Kidney (tissue), 14 donors: ENCODE data around the gene SMIM24. TPM values are rescaled to one million over a fixed set of nuclear protein-coding genes. Genes with fewer than 3 reads are reported as not detected.

Experiments
- DNase-seq, 5 donors: peaks; one replicate each; pipeline ENCODE4 v3.0.0-alpha.2; 2013 to 2020
- FAIRE-seq: peaks from 2 replicates; lab custom pipeline; 2012; peaks lifted over from hg19 to GRCh38; lab: Jason Lieb, UNC
- H3K27ac ChIP-seq, 2 donors: one replicate each; pipeline ENCODE4 v1.7.0; 2013; ENCODE audit warnings: low read depth in 2 of 2, low read length in 2 of 2, inconsistent platforms in 1 of 2
- H3K27me3 ChIP-seq: one replicate; pipeline ENCODE4 v1.7.1; 2013; ENCODE audit warnings: low read length, inconsistent platforms; ENCODE audit not compliant: control insufficient read depth, insufficient read depth
- H3K36me3 ChIP-seq, 3 donors: one replicate each; pipeline versions ENCODE4 v1.7.0 to v1.7.1; 2013; ENCODE audit warnings: low read length in 3 of 3, control low read depth in 1 of 3, inconsistent platforms in 1 of 3; ENCODE audit not compliant: insufficient read depth in 3 of 3, control insufficient read depth in 2 of 3
- H3K4me1 ChIP-seq, 3 donors: one replicate each; pipeline versions ENCODE4 v1.7.0 to v1.7.1; 2013; ENCODE audit warnings: low read length in 3 of 3, inconsistent platforms in 1 of 3, low read depth in 1 of 3; ENCODE audit not compliant: control insufficient read depth in 2 of 3, insufficient read depth in 2 of 3
- H3K4me3 ChIP-seq, 3 donors: one replicate each; pipeline versions ENCODE4 v1.7.0 to v1.8.1; 2013; ENCODE audit warnings: low read length in 3 of 3, control low read depth in 1 of 3, inconsistent platforms in 1 of 3
- H3K9ac ChIP-seq, 3 donors: one replicate each; pipeline versions ENCODE4 v1.7.0 to v1.7.1; 2013; ENCODE audit warnings: low read length in 3 of 3, control low read depth in 1 of 3, inconsistent platforms in 1 of 3
- H3K9me3 ChIP-seq, 3 donors: one replicate each; pipeline versions ENCODE4 v1.7.0 to v1.7.1; 2013; ENCODE audit warnings: low read length in 3 of 3, control low read depth in 1 of 3, inconsistent platforms in 1 of 3; ENCODE audit not compliant: control insufficient read depth in 2 of 3, insufficient read depth in 1 of 3
- intact Hi-C: fragments of 100-400 bp; cut with DNase I; formaldehyde crosslinking; loops from one replicate; pipeline ENCODE4 v1.11.1; 2022
- polyA plus RNA-seq: library from polyadenylated mRNA; stranded (reverse); fragments of 350-450 nt; fragmentation: Illumina TruSeq; extraction: RNeasy Lipid Tissue Mini Kit (QIAGEN cat#74804); gene quantifications from one replicate; pipeline ENCODE4 v1.2.3, GENCODE V29; 2014; ENCODE audit warnings: low read depth, low replicate concordance; ENCODE audit not compliant: insufficient read depth
- total RNA-seq: library from RNA; stranded (reverse); fragmentation: NEBNext Ultra II Directional; extraction: Animal tissue kit (Norgen Biotek cat#: 25700); gene quantifications from one replicate; pipeline ENCODE4 v1.2.1, GENCODE V29; 2021
- TF ChIP-seq, protein P1 (sequence below): IDR thresholded peaks from 3 replicates; pipeline ENCODE4 v1.5.1; 2012; ENCODE audit warnings: mild to moderate bottlenecking, moderate library complexity, borderline replicate concordance; ENCODE audit not compliant: insufficient read depth; ENCODE audit errors: extremely low read depth
- donor health status: control.
- donor health status: control.
- donor health status: control.
- donor health status: control.
- donor health status: control.
- donor health status: DM: yes; HTN: yes; CAD: no.
- donor health status: Normal renal cell carcinoma (clear cell type).

SMIM24 gene
- total and polyA plus RNA-seq, 2 donors from 2014 or later, result 49.8 to 1,108 TPM

DNA sequence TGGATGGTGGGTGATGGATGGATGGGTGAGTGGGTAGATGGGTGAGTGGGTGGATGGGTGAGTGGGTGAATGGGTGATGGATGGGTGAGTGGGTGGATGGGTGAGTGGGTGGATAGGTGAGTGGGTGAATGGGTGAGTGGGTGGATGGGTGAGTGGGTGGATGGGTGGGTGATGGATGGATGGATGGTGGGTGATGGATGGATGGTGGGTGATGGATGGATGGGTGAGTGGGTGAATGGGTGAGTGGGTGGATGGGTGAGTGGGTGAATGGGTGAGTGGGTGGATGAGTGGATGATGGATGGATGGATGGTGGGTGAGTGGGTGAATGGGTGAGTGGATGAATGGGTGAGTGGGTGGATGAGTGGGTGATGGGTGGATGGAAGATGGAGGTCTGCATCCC is 2.8 kb downstream of the SMIM24 start:
- peaks cover 0 to 22% (median 9%) of the 10 kb centered on the region in 3 donors for H3K4me1 ChIP-seq
- H3K9ac ChIP-seq, result no peak overlapping the region
- no peak overlapping the region for H3K4me3 ChIP-seq
- FAIRE-seq, result no peak
- no peaks in the 10 kb centered on the region for H3K27me3 ChIP-seq
- TF ChIP-seq, protein P1, sequence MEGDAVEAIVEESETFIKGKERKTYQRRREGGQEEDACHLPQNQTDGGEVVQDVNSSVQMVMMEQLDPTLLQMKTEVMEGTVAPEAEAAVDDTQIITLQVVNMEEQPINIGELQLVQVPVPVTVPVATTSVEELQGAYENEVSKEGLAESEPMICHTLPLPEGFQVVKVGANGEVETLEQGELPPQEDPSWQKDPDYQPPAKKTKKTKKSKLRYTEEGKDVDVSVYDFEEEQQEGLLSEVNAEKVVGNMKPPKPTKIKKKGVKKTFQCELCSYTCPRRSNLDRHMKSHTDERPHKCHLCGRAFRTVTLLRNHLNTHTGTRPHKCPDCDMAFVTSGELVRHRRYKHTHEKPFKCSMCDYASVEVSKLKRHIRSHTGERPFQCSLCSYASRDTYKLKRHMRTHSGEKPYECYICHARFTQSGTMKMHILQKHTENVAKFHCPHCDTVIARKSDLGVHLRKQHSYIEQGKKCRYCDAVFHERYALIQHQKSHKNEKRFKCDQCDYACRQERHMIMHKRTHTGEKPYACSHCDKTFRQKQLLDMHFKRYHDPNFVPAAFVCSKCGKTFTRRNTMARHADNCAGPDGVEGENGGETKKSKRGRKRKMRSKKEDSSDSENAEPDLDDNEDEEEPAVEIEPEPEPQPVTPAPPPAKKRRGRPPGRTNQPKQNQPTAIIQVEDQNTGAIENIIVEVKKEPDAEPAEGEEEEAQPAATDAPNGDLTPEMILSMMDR, result no peak
- no peaks in the 10 kb centered on the region for H3K9me3 ChIP-seq
- DNase-seq, result no peak
- peaks cover 0 to 10% (median 9%) of the 10 kb centered on the region in 3 donors for H3K36me3 ChIP-seq
- H3K27ac ChIP-seq, result no peak overlapping the region
- intact Hi-C loops, result loop anchor here (10.0 kb wide), 1 partner anchor 153 kb away; no protein-coding TSS in a partner anchor

DNA sequence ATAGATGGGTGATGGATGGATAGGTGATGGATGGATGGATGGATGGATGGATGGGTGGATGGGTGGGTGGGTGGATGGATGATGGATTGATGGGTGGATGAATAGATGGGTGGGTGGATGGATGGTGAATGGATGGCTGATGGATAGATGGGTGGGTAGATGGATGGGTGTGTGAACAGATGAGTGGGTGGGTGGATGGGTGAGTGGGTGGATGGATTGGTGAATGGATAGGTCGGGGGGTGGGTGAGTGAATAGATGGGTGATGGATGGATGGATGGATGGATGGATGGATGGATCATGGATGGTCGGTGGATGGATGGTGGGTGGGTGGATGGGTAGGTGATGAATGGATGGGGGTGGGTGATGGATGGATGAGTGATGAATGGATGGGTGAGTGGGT is 3.5 kb downstream of the SMIM24 start:
- H3K27me3 ChIP-seq, result no peaks in the 10 kb centered on the region
- FAIRE-seq, result no peak
- TF ChIP-seq, protein P1, result no peak

DNA sequence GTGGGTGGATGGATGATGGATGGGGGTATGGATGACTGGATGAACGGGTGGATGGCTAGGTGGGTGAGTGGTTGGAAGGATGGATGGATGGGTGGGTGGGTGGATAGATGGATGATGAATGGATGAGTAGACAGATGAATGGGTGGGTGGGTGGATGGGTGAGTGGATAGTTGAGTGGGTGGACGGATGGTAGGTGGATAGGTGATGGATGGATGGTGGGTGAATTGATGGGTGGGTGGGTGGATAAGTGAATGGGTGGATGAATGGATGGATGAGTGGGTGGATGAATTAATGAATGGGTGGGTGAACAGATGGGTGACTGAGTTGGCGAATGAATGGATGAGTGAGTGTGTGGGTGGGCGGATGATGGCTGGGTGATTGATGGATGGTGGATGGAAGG is 4.9 kb downstream of the SMIM24 start:
- DNase-seq (no peak), FAIRE-seq (no peak)
- H3K36me3 ChIP-seq, result peaks cover 0 to 10% (median 9%) of the 10 kb centered on the region in 3 donors
- TF ChIP-seq, protein P1, result no peak
- H3K9me3 ChIP-seq, result no peaks in the 10 kb centered on the region
- no peak overlapping the region for H3K4me3 ChIP-seq
- no peaks in the 10 kb centered on the region for H3K27me3 ChIP-seq
- no peak overlapping the region for H3K9ac ChIP-seq
- intact Hi-C loops, result loop anchor here (10.0 kb wide), 1 partner anchor 151 kb away; no protein-coding TSS in a partner anchor
- H3K4me1 ChIP-seq, result peaks cover 0 to 17% (median 9%) of the 10 kb centered on the region in 3 donors
- H3K27ac ChIP-seq, result no peak overlapping the region

More for the DNA sequence above, 3.5 kb downstream of the SMIM24 start:
- H3K9ac ChIP-seq, result no peak overlapping the region
- intact Hi-C loops, result loop anchor here (10.0 kb wide), 1 partner anchor 152 kb away; no protein-coding TSS in a partner anchor
- DNase-seq, result no peak
- peaks cover 0 to 10% (median 9%) of the 10 kb centered on the region in 3 donors for H3K36me3 ChIP-seq
- H3K9me3 ChIP-seq, result no peaks in the 10 kb centered on the region
- H3K4me3 ChIP-seq, result no peak overlapping the region
- peaks cover 0 to 25% (median 9%) of the 10 kb centered on the region in 3 donors for H3K4me1 ChIP-seq
- no peak overlapping the region for H3K27ac ChIP-seq
